ENCODE data around the gene CAPNS1. TPM values are rescaled to one million over a fixed set of nuclear protein-coding genes. Genes with fewer than 3 reads are reported as not detected.

CAPNS1 gene
- total and polyA plus RNA-seq, 9 of the 15 experiments (the other 6 are each of a cell fraction or from before 2014, with no cell fraction given): 77.9 to 576 (median 258) TPM

DNA sequence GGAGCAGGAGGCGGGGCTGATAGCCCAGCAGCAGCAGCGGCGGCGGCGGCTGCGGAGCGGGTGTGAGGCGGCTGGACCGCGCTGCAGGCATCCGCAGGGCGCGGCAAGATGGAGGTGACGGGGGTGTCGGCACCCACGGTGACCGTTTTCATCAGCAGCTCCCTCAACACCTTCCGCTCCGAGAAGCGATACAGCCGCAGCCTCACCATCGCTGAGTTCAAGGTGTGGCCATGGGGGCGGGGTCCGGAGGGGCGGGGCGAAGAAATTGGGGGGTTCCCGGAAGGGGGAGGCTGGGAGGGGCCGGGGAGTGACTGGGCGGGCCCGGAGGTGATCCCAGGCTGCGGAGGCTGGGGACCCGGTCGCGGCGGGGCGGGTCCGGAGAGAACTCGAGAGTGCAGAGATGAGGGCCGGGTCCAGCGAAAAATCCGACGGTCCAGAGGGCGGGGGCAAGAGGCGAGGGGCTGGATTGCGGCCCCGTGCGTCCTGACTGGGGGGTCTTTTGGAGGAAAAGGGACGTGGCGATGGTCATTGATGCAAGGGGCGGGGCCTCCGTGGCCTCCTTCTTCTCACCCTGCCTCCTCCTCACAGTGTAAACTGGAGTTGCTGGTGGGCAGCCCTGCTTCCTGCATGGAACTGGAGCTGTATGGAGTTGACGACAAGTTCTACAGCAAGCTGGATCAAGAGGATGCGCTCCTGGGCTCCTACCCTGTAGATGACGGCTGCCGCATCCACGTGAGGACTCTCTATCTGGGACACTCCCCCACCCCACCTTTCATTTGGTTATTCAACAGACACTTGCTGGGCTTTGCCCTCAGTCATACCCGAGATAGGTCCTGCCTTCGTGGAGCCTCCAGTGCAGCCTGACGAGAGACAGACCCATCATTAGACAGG lies 24.2 kb upstream of the CAPNS1 start, which contains the start of gene TBCB:
Gene TBCB (plus strand): TSS at position 16 of the 891 bp plus-strand sequence. CDS start 93 bp downstream, at position 109.
- no peak for FAIRE-seq
- Histone ChIP-seq H3K4me3 (peak within 1 kb of the TSS; percentile 62), H3K9me1 (ENCODE audit: control insufficient read depth, insufficient read depth, low read length) (no peaks in the 10 kb centered on the region), H4K20me1 (replicated peaks; ENCODE audit: control insufficient read depth, insufficient read depth, low read length) (no peaks in the 10 kb centered on the region; the same call in 1 of the 2 replicates), H3K4me1 (replicated peaks in 1 of 2; ENCODE audit: control insufficient read depth in 2 of 2, insufficient read depth in 2 of 2, low read length in 2 of 2) (peaks cover 5 to 42% of the 10 kb centered on the region in 2 experiments; a peak in 3 of 5 replicates), H2AFZ (ENCODE audit: low read depth, low read length) (peak within 1 kb of the TSS; percentile 97), H3K27ac (ENCODE audit: extremely low read depth, low read depth, low read length) (peak within 1 kb of the TSS; percentile 74), H3K9me3 (replicated peaks; ENCODE audit: control insufficient read depth, insufficient read depth, low read depth, low read length) (no peaks in the 10 kb centered on the region), H3K9ac (ENCODE audit: insufficient read depth in 1 of 2, low read depth in 2 of 2, low read length in 2 of 2) (peak within 1 kb of the TSS; percentile 73 to 91), H3K36me3 (ENCODE audit: control insufficient read depth, insufficient read depth, low read length) (peaks cover 24% of the 10 kb centered on the region; the same call in 2 of the 3 replicates), H3K79me2 (ENCODE audit: control insufficient read depth, insufficient read depth, low read length) (peaks cover 14% of the 10 kb centered on the region), H3K27me3 (ENCODE audit: control insufficient read depth in 2 of 2, insufficient read depth in 2 of 2, low read length in 2 of 2) (no peaks in the 10 kb centered on the region), H3K4me2 (ENCODE audit: insufficient read depth, low read length) (peak within 1 kb of the TSS; percentile 96)
- ChIA-PET POLR2A (interaction anchor here (0.6 to 1.5 kb wide), 7 partner anchors 10 to 102 kb away, joined by 3 to 6 read pairs (median 3); partner anchors contain the start of gene ALKBH6), CTCF (ENCODE audit: low intra/inter-chr PET ratio) (no interaction called here)
- peak; percentile 68 for ATAC-seq
- DNase-seq (ENCODE audit: extremely low read depth in 1 of 4, low spot score in 3 of 4): peak; percentile 82 to 94 (median 92)
- 3% methylated on average over 30 of the region's 59 CpGs for WGBS (ENCODE audit: insufficient coverage, low coverage, missing lambda C conversion rate)
- intact Hi-C loops (cut with micrococcal nuclease) (loop anchor here (1.0 to 10.0 kb wide), 3 partner anchors 23 to 121 kb away; partner anchors contain the start of gene SDHAF1), in situ Hi-C loops (cut with MboI) (no loop called here)
- BruUV-seq (replicated peaks): TSS peak; percentile 60
- TF ChIP-seq CHD1 (IDR thresholded peaks at IDR 0.05; ENCODE audit: low read length): no peak
- TF ChIP-seq, protein P1, sequence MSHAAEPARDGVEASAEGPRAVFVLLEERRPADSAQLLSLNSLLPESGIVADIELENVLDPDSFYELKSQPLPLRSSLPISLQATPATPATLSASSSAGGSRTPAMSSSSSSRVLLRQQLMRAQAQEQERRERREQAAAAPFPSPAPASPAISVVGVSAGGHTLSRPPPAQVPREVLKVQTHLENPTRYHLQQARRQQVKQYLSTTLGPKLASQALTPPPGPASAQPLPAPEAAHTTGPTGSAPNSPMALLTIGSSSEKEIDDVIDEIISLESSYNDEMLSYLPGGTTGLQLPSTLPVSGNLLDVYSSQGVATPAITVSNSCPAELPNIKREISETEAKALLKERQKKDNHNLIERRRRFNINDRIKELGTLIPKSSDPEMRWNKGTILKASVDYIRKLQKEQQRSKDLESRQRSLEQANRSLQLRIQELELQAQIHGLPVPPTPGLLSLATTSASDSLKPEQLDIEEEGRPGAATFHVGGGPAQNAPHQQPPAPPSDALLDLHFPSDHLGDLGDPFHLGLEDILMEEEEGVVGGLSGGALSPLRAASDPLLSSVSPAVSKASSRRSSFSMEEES (CRISPR knock-in tag; IDR thresholded peaks at IDR 0.05): no peak
- TF ChIP-seq HDAC1 (IDR thresholded peaks at IDR 0.05): peak in 1 of 2 experiments; percentile 61; a peak in 1 of 4 replicates
- peak; percentile 5 for TF ChIP-seq NEUROD1 (IDR thresholded peaks at IDR 0.05; ENCODE audit: borderline replicate concordance, low read depth, low read length, partially characterized antibody)
- no peak for TF ChIP-seq U2AF2 (optimal IDR thresholded peaks at IDR 0.05; ENCODE audit: low read depth, low read length)
- no peak for TF ChIP-seq TFAM (CRISPR knock-in tag; conservative IDR thresholded peaks at IDR 0.05)
- TF ChIP-seq, protein P2, sequence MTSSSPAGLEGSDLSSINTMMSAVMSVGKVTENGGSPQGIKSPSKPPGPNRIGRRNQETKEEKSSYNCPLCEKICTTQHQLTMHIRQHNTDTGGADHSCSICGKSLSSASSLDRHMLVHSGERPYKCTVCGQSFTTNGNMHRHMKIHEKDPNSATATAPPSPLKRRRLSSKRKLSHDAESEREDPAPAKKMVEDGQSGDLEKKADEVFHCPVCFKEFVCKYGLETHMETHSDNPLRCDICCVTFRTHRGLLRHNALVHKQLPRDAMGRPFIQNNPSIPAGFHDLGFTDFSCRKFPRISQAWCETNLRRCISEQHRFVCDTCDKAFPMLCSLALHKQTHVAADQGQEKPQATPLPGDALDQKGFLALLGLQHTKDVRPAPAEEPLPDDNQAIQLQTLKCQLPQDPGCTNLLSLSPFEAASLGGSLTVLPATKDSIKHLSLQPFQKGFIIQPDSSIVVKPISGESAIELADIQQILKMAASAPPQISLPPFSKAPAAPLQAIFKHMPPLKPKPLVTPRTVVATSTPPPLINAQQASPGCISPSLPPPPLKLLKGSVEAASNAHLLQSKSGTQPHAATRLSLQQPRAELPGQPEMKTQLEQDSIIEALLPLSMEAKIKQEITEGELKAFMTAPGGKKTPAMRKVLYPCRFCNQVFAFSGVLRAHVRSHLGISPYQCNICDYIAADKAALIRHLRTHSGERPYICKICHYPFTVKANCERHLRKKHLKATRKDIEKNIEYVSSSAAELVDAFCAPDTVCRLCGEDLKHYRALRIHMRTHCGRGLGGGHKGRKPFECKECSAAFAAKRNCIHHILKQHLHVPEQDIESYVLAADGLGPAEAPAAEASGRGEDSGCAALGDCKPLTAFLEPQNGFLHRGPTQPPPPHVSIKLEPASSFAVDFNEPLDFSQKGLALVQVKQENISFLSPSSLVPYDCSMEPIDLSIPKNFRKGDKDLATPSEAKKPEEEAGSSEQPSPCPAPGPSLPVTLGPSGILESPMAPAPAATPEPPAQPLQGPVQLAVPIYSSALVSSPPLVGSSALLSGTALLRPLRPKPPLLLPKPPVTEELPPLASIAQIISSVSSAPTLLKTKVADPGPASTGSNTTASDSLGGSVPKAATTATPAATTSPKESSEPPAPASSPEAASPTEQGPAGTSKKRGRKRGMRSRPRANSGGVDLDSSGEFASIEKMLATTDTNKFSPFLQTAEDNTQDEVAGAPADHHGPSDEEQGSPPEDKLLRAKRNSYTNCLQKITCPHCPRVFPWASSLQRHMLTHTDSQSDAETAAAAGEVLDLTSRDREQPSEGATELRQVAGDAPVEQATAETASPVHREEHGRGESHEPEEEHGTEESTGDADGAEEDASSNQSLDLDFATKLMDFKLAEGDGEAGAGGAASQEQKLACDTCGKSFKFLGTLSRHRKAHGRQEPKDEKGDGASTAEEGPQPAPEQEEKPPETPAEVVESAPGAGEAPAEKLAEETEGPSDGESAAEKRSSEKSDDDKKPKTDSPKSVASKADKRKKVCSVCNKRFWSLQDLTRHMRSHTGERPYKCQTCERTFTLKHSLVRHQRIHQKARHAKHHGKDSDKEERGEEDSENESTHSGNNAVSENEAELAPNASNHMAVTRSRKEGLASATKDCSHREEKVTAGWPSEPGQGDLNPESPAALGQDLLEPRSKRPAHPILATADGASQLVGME (CRISPR knock-in tag; IDR thresholded peaks at IDR 0.05): peak; percentile 52; the same call in 1 of the 2 replicates
- TF ChIP-seq, protein P3, sequence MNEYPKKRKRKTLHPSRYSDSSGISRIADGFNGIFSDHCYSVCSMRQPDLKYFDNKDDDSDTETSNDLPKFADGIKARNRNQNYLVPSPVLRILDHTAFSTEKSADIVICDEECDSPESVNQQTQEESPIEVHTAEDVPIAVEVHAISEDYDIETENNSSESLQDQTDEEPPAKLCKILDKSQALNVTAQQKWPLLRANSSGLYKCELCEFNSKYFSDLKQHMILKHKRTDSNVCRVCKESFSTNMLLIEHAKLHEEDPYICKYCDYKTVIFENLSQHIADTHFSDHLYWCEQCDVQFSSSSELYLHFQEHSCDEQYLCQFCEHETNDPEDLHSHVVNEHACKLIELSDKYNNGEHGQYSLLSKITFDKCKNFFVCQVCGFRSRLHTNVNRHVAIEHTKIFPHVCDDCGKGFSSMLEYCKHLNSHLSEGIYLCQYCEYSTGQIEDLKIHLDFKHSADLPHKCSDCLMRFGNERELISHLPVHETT (CRISPR knock-in tag; conservative IDR thresholded peaks at IDR 0.05 in 1 of 2, IDR thresholded peaks at IDR 0.05 in 1 of 2): peak in 1 of 2 experiments; percentile 60; a peak in 1 of 4 replicates

Measured in K562 (cell line).